Right lobe of liver (tissue), 4 donors: Measurements from ENCODE around the gene BLOC1S5.

Source experiments
- POLR2A ChIP-seq: fragments of 450-650 bp; IDR thresholded peaks from one replicate; pipeline ENCODE4 v1.6.1; 2017; ENCODE audit warnings: antibody characterized with exemption, mild to moderate bottlenecking
- TF ChIP-seq, protein P1 (sequence below), 4 donors: fragments of 200-600 bp in 3 of 4; fragments of 450-650 bp in 1 of 4; IDR thresholded peaks; one replicate each; pipeline versions ENCODE4 v1.5.1 to v1.8.0; 2016 to 2022; ENCODE audit warnings: antibody characterized with exemption in 4 of 4, mild to moderate bottlenecking in 2 of 4
- donor health status: DM: no; HTN: no; CAD: no.
- donor health status: DM: no; HTN: no; CAD: no.
- donor health status: DM: no; HTN: yes; CAD: no.

GRCh38 chr6:8069631-8070284 lies 5.6 kb upstream of the BLOC1S5 start:
- no peak for TF ChIP-seq POLR2A
- TF ChIP-seq, protein P1, sequence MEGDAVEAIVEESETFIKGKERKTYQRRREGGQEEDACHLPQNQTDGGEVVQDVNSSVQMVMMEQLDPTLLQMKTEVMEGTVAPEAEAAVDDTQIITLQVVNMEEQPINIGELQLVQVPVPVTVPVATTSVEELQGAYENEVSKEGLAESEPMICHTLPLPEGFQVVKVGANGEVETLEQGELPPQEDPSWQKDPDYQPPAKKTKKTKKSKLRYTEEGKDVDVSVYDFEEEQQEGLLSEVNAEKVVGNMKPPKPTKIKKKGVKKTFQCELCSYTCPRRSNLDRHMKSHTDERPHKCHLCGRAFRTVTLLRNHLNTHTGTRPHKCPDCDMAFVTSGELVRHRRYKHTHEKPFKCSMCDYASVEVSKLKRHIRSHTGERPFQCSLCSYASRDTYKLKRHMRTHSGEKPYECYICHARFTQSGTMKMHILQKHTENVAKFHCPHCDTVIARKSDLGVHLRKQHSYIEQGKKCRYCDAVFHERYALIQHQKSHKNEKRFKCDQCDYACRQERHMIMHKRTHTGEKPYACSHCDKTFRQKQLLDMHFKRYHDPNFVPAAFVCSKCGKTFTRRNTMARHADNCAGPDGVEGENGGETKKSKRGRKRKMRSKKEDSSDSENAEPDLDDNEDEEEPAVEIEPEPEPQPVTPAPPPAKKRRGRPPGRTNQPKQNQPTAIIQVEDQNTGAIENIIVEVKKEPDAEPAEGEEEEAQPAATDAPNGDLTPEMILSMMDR (IDR thresholded peaks at IDR 0.05) = no peak
